ENCODE measurements around the gene PCDH19.

The PCDH19 gene

DNA sequence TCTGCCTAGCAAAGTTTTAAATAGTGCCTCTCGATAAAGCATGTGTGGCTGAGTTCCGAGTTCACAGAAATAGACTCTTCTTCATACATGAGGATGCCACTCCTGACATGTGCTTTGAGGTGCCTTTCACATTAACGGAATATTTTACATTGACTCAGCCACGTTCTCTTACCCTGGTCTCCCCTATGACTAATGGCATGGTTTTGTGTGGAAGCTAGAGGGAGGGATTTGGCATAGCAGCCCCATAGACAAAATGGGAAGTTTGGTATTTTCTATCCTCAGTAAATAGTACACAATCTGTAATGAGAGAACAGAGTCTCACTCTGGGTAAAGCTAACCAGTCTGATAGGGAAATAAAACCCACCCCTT lies 68.9 kb downstream of the PCDH19 start:
- H3K4me3 ChIP-seq (ENCODE audit: low read depth, low read length): no peak overlapping the region
- TF ChIP-seq, protein P1, sequence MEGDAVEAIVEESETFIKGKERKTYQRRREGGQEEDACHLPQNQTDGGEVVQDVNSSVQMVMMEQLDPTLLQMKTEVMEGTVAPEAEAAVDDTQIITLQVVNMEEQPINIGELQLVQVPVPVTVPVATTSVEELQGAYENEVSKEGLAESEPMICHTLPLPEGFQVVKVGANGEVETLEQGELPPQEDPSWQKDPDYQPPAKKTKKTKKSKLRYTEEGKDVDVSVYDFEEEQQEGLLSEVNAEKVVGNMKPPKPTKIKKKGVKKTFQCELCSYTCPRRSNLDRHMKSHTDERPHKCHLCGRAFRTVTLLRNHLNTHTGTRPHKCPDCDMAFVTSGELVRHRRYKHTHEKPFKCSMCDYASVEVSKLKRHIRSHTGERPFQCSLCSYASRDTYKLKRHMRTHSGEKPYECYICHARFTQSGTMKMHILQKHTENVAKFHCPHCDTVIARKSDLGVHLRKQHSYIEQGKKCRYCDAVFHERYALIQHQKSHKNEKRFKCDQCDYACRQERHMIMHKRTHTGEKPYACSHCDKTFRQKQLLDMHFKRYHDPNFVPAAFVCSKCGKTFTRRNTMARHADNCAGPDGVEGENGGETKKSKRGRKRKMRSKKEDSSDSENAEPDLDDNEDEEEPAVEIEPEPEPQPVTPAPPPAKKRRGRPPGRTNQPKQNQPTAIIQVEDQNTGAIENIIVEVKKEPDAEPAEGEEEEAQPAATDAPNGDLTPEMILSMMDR (conservative IDR thresholded peaks at IDR 0.05; ENCODE audit: low read depth, low read length): no peak
- no peak for DNase-seq (ENCODE audit: low read depth)

DNA sequence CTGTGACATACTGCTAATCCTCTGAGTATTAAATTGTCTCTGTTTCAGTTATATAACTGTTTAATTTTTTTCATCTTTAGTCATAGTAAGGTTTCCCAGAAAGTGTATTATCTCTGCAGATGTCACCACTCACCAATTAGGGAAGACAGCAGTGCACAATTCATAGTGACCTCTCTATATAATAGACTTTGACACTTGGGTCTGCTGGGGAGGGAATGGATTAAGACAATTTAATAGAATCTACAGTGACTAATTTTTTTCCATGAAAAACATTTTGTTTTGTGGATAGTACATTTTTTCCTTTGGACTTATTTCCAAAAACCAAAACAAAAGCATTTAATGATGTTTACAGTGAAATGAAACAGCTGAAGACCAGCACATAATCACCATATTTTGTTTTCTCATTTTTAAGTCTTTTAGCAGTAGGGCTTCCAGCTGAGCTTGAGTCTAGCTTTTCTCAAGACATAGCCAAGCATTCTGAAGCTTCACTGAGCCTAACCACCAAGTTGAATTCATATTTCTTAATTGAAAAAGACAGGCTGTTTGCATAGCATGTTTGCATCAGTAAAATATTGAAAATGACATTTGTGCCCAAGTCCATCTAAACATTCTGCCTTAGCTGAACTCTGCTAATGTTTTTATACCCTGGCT lies 69.5 kb downstream of the PCDH19 start:
- no peak for DNase-seq (ENCODE audit: low read depth)
- TF ChIP-seq, protein P1 (conservative IDR thresholded peaks at IDR 0.05; ENCODE audit: low read depth, low read length): no peak
- no peak overlapping the region for H3K4me3 ChIP-seq (ENCODE audit: low read depth, low read length)

DNA sequence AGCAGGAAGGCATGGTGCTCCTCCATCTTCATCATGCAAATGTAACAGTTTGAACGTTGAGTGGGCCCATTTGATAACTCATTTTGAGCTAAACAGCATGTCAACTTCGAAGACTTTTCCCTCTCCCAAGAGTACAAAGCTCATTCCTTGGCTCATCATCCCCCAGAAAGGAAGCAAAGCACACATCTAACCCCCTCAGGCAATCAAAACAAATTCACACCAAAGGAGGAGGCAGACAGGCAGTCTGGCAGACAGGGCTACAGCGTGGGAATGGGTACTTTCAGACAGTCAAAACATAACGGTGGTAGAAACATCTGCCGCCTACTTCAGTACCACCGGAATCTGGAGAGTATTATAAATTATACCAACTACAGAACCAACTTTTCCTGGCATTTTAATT lies 81.7 kb downstream of the PCDH19 start:
- TF ChIP-seq, protein P1 (conservative IDR thresholded peaks at IDR 0.05; ENCODE audit: low read depth, low read length): no peak
- no peak overlapping the region for H3K4me3 ChIP-seq (ENCODE audit: low read depth, low read length)
- DNase-seq (ENCODE audit: low read depth): no peak

DNA sequence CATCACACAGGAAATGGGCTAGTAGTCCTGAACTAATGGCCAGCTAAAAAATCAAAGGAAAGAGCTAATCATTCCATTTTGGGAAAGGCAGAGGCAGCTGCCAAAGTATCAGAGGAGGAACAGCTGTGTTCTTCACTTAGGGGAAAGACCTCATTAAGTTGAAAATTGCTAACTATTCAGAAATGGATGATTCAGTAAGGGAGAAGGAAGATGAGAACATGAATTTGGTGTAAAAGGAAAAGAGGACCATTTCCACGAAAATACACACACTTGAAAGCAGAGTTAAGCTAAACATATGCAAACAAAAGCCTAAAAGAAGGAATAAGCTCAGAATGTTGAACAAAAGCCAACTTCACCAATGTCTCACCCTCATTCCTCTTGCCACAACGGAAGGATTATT lies 90.4 kb downstream of the PCDH19 start:
- no peak overlapping the region for H3K4me3 ChIP-seq (ENCODE audit: low read depth, low read length)
- TF ChIP-seq, protein P1 (conservative IDR thresholded peaks at IDR 0.05; ENCODE audit: low read depth, low read length): no peak
- no peak for DNase-seq (ENCODE audit: low read depth)

DNA sequence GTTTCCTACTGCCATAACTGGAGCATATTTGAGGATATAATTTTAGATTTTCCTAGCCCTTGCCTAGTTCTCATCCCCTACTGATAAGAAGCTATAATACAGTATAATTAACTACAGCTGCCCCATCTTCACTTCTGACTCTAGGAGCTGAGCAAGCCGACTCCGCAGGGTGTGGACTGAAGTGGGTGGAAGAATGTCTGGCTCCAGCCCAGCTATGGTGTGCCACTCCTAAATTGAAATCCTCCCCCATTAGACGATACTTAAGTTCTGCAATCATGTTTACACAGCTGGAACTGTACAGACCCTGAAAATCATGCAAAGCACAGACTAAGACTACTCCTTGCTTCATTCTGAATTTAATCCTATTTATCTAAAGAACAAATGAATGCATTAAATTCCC lies 93.1 kb downstream of the PCDH19 start:
- H3K4me3 ChIP-seq (ENCODE audit: low read depth, low read length): no peak overlapping the region
- DNase-seq (ENCODE audit: low read depth): no peak
- TF ChIP-seq, protein P1 (conservative IDR thresholded peaks at IDR 0.05; ENCODE audit: low read depth, low read length): no peak

DNA sequence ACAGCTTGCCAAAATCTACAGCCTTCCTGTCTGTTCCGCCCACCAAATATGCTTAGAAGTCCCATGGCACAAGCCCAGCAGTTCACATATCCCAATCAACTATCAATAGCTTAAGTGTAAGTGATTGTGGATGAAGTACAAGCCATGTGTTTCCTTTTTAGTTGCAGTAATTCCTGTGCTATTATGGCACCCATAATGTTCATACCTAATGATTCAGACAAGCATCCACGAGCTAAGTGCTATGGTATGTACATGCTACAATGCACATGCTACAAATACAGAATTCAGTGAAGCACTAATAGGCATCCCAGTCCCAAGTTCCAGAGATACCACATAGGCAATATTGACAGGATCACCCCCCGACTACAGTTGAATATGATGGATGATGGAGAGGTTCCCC lies 94.5 kb downstream of the PCDH19 start:
- DNase-seq (ENCODE audit: low read depth): no peak
- TF ChIP-seq, protein P1 (conservative IDR thresholded peaks at IDR 0.05; ENCODE audit: low read depth, low read length): no peak
- H3K4me3 ChIP-seq (ENCODE audit: low read depth, low read length): no peak overlapping the region

DNA sequence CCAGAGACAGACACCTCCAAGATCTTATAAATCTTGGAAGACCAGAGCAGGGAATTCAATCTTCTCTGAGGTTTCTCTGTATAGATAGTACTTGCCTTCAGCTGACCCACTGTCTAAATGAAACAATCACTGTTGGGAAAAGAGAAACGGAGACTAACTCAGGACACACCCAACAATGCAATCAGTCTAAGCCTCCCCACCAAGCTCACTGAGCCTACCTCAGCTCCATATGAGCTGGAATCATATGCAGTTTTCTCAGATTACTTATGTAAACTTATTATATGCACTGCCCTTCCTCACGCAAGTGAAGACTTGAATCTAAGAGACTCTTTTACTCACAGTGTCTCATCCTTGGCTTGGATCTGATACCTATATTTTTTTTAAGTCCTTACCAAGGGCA lies 110.5 kb downstream of the PCDH19 start:
- no peak overlapping the region for H3K4me3 ChIP-seq (ENCODE audit: low read depth, low read length)
- no peak for DNase-seq (ENCODE audit: low read depth)
- TF ChIP-seq, protein P1 (conservative IDR thresholded peaks at IDR 0.05; ENCODE audit: low read depth, low read length): no peak

Measured in choroid plexus epithelial cell (primary cell).